ENCODE measurements around the gene TXNRD2.

DNA sequence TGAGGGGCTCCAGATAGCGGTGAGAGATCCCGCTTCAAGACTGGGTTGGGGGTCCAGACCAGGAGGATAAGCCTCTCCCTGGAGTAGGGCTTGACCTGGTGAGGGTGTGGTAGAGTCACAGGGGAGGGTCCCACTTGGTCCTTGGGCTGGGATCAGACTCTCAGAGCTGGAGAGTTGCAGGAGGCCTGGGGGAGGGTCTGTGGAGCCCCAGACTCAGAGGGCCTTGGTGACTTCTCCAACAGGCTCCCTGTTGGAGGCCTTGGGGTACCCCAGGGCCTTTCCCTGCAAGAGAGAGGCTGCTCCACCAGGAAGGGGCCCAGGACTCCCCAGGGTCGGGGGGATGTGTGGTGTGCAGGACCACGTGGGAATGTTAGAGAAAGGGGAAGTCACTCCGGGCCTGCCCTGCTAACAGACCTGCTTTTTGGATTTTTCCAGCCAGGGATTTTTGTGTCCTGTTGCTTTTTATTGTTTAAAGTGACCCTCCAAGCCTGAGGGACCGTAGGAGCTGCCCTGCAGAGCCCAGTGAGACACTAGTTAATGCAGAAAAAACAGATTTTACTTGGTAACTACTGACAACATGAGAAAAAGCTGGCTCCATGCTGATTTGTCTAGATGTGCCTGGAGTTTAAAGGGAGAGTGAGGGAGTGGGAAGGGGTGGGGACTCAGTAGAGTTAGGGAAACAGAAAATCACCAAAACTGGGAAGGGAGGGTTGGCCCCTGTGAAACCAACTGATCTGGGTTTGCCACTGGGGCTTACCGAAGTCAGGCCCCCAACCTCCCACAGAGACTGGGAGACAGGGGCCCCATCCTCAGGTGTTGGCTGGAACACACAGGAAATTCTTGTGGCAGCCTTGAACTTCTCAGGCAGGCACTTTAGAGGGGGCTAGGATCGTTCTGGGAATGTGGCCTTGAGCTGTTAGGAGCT is 801 bp upstream of the TXNRD2 start:
- TF ChIP-seq, protein P1, sequence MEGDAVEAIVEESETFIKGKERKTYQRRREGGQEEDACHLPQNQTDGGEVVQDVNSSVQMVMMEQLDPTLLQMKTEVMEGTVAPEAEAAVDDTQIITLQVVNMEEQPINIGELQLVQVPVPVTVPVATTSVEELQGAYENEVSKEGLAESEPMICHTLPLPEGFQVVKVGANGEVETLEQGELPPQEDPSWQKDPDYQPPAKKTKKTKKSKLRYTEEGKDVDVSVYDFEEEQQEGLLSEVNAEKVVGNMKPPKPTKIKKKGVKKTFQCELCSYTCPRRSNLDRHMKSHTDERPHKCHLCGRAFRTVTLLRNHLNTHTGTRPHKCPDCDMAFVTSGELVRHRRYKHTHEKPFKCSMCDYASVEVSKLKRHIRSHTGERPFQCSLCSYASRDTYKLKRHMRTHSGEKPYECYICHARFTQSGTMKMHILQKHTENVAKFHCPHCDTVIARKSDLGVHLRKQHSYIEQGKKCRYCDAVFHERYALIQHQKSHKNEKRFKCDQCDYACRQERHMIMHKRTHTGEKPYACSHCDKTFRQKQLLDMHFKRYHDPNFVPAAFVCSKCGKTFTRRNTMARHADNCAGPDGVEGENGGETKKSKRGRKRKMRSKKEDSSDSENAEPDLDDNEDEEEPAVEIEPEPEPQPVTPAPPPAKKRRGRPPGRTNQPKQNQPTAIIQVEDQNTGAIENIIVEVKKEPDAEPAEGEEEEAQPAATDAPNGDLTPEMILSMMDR (IDR thresholded peaks at IDR 0.05), result no peak
- TF ChIP-seq POLR2A (IDR thresholded peaks at IDR 0.05), result no peak

Measured in right lobe of liver (tissue), 4 donors.